ENCODE results near the gene ABCG2.

ABCG2 gene

DNA sequence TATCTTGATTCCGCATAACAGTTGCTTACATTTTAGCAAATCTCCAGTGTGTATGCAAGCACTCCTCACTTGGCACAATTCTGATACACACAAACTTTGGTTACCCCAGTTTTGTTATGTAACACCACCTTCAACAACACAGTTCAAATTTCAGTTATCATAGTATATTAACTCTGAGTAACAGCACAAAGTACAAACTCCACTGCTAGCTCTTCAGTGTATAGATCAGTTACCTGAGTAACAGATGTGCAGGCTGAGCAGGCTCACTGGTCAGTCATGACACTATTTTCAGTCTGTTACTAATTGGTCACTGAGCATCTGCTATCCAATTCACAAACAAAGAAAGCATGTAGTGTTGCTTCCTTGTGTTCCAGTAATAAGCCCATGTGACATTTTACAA lies 95.6 kb downstream of the ABCG2 start:
- no peak for DNase-seq

DNA sequence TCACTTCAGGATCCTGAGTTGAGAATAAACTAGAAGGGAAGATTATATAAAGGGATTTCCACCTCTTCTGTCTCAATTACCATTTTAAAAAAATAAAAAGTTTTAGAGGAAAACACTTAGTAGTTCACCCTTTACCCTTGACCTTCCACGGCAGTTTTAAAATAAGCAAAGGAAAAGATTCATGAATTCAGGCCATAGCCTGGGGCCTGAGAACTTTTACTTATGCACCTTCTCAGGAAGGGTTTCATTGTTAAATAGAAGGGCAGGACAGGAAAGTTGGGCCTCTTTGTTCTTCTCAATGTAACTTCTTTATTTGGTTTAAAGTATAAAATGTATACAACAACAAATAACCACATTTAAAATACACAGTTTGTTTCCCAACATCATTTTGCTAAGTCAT lies 96.1 kb downstream of the ABCG2 start:
- DNase-seq: no peak

DNA sequence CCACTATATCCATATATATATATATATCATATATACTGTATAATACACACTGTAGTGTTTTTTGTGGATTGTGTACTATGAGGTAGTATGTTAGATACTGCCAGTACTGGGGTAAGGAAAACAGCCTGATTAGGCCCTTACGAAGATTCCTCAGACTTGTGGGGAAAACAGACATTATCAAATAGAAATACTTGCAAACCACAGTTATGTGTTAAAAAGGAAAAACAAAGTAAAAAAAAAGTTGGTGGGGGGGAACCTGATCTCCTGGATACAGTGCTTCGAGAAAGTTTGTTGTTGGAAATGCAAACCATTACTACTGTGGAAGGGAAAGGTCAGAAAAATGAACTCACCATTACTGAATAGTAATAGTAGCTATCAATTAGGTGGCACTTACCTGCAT lies 98.0 kb downstream of the ABCG2 start:
- no peak for DNase-seq

DNA sequence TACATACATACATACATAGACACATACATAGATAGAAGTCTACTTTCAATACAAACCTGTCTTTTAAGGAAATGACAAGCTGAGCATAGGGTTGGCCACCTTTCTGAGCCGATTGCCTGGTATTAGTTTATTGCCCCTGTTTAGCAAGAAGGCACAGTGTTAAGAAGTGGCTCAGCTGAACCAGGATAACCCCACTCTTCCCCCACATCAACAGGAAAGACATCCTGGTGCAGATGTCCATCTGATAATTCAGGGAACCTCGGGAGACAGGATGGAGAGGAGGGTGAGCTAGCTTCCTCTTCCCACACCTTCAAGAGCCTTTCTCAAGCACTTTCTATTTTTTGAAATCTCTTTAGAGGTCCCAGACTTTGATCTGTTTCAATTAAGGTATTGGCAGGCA lies 98.7 kb downstream of the ABCG2 start:
- no peak for DNase-seq

DNA sequence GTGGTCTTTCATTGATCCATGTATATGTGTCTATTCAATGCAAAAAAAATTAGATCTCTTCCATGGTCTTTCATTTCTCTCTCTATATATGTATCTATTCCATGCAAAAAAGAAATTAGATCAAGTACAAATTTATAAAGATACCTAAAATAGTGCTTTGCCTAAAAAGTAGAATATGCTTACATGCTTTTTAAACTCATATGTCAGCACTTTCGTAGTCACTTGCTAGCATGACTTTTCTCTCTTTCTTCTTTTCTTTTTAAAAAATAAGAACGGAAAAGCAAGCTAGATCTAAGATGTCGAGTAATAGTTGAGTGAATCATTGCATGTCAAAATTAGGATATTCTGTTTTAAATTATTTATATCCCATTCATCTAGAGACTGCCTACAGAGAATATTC lies 100.1 kb downstream of the ABCG2 start:
- no peak for DNase-seq

DNA sequence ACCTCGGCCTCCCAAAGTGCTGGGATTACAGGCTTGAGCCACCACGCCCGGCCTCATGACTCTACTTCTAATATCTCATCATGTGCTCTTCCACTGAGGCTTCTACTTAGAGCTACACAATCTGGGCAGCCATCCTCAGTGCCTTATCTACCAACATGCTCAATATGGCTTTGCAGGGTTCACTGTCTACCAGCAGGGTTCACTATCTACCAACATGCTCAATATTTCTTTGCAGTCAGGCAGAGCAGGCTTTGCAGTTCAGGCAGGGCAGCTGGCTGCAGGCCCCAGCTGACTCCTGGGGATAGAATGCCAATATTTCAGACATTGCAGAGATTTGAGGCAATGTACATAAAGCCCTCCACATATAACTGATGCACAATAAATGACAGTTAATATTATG lies 103.5 kb downstream of the ABCG2 start:
- no peak for DNase-seq

DNA sequence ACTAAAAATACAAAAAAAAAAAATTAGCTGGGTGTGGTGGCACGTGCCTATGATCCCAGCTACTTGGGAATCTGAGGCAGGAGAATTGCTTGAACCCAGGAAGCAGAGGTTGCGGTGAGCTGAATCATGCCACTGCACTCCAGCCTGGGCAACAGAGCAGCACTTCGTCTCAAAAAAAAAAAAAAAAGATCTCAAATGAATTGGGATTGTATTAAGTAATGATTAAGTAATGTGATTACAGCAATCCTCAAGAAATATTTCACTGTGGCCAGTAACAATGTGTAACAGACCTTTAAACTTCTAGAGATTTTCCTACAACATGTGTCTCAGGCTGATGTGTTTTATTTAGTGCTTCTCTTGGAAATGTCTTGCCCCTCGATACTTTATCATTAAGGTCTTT lies 104.2 kb downstream of the ABCG2 start:
- no peak for DNase-seq

DNA sequence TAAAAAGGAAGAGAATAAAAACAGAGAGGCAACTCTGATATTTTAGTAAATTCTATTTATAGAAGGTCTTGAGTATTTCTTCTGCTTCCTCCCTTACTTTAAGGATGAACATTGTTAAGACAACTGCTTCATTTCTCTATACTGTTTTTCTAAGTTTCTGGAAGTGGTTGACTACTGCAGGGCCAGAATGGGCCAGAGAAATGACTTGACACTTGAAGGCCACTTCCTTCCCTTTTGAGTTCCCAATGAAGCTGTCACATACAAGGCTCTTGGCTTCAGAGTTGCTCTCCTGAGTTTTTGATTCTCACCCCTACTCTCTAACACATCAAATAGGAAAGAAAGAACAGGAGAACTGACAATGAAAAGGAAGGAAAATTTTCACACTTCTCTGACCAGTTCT lies 113.4 kb downstream of the ABCG2 start:
- no peak for DNase-seq

DNA sequence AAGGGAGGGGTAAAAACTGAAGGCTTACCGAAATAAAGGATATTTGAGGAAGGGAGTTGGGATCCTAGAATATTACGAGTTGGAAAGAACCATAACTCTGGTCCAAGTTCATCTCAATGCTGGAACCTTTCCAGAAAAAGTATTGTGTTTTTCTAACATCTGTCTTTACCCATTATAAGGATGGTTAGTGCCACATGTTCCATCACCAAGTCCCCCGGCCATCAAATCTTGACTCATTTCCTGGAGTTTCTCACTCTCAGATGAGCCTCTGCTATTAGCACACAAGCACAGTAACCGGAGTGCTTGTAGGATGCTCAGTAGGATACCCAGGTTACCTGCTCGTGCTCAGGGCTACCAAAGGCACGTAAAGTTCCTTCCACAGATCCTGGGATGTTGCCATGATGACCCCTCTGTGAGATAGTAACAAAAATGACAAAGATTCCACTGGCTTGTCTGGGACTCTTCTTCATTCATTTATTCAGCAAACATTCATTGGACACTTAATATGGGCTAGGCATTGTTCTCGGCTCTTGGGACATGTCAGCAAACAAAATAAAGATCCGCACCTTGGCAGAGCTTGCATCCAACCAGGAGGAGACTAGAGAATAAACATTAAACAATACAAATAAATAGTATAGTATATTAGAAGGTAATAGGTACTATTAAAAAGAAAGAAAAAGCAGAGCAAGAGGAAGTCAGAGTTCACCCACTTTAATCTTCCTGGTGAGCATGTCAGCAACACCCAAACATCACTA lies 114.7 kb downstream of the ABCG2 start:
- DNase-seq: no peak

DNA sequence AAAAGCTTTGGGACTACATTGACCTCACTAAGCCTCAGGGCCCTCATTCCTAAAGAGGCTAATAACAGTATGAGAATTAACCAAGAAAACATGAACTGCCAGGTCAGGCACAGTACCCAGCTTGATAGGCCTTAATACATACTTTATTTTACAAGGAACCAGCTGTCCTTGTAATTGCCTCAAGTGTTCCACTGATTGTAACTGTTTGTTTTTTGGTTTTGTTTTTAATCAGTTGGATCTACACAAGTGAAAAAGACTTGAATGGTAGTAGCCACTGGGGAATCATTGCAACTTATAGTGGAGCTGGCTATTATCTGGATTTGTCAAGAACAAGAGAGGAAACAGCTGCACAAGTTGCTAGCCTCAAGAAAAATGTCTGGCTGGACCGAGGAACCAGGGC lies 115.4 kb downstream of the ABCG2 start:
- DNase-seq: no peak

DNA sequence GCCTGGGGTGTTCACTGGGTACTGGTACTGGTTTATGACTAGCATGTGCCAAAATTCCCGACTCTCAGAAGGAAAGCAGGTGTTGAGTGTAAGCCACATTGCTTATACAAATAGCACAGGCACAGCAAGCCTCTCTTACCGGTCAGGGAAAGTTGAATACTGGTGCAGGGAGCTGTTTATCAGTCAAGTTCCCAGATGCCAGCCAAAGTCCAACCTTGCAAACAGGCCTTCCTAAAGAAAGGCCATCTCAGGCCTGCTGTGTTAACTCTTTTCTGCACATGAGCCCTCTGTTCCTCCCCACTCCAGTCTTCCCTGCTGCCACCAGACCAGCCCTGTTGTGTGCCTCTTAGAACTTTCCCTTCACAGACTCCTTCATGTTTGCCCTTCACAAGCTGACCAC lies 116.8 kb downstream of the ABCG2 start:
- DNase-seq: no peak

DNA sequence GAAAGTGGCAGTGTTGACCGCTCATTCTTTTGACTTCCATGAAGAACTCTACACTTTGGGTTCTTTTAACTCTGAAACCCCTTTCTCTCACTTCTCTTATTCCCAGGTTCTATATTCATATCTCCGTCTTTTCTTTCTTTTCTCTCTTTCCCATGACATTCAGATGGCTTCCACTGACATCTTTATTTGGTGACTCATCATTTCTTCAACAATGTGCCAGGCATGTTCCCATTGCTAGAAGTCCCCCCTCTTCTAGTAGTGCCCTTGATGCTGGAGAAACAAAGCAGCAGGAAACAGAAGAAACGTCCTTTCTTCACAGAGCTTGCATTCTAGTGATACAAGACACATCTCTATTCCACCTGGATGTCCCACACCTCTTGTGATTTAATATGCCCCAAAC lies 117.7 kb downstream of the ABCG2 start:
- DNase-seq: no peak
